IMR-90 (cell line): Measurements from ENCODE around the gene NOP16. TPM values are rescaled to one million over a fixed set of nuclear protein-coding genes. Genes with fewer than 3 reads are reported as not detected.

Source experiments
- ATAC-seq: fragments of 200-7000 bp; cut with Tn5 transposase; 2 replicates; pipeline ENCODE4 v1.9.1; 2020; ENCODE audit warnings: low read depth, mild to moderate bottlenecking, moderate library complexity
- BruUV-seq: library from RNA; stranded (reverse); fragments of 400-500 nt; replicated peaks from 2 replicates; lab custom pipeline; 2021; lab: Mats Ljungman, UMichigan
- CTCF ChIA-PET: fragments of 300-600 bp; formaldehyde crosslinking; extraction: SDS; loops from one replicate; lab custom pipeline; 2021; ENCODE audit warnings: antibody characterized with exemption; lab: Yijun Ruan, JAX
- POLR2A ChIA-PET: fragments of 300-600 bp; sonication (Branson Sonifier 250); formaldehyde crosslinking; loops from one replicate; lab custom pipeline; 2022; ENCODE audit warnings: antibody characterized with exemption; ENCODE audit not compliant: unreplicated experiment; lab: Charles Lee
- DNase-seq: peaks from one replicate; pipeline ENCODE4 v3.0.0; 2013
- H2AFZ ChIP-seq: replicated peaks from 2 replicates; pipeline ENCODE3; 2013; ENCODE audit warnings: low read length, mild to moderate bottlenecking; ENCODE audit not compliant: poor library complexity
- H2AK5ac ChIP-seq: 2 replicates; pipeline ENCODE4 v1.6.1; 2013; ENCODE audit warnings: low read depth, low read length, inconsistent platforms
- H2AK9ac ChIP-seq: replicated peaks from 2 replicates; pipeline ENCODE3; 2013; ENCODE audit warnings: mild to moderate bottlenecking, low read depth, low read length, moderate library complexity; ENCODE audit not compliant: poor library complexity
- H2BK120ac ChIP-seq: 2 replicates; pipeline ENCODE4 v1.6.1; 2013; ENCODE audit warnings: low read depth, low read length, inconsistent platforms
- H2BK15ac ChIP-seq: 3 replicates; pipeline ENCODE4 v1.6.1; 2013; ENCODE audit warnings: low read depth, low read length, inconsistent platforms
- H2BK20ac ChIP-seq: 2 replicates; pipeline ENCODE4 v1.6.1; 2013; ENCODE audit warnings: low read depth, mild to moderate bottlenecking, inconsistent platforms, low read length, moderate library complexity
- H2BK5ac ChIP-seq: 2 replicates; pipeline ENCODE4 v1.6.1; 2013; ENCODE audit warnings: mild to moderate bottlenecking, low read depth, low read length, inconsistent platforms; ENCODE audit not compliant: poor library complexity, severe bottlenecking
- H3K14ac ChIP-seq: replicated peaks from 2 replicates; pipeline ENCODE4 v1.6.1; 2013; ENCODE audit warnings: low read depth, low read length, inconsistent platforms
- H3K18ac ChIP-seq: 2 replicates; pipeline ENCODE4 v1.6.1; 2013; ENCODE audit warnings: low read depth, low read length, control low read depth
- H3K23ac ChIP-seq: 2 replicates; pipeline ENCODE4 v1.6.1; 2013; ENCODE audit warnings: low read depth, low read length, inconsistent platforms
- H3K27ac ChIP-seq: 2 replicates; pipeline ENCODE4 v1.5.1; 2013; ENCODE audit warnings: mild to moderate bottlenecking, control low read depth, low read length; ENCODE audit not compliant: insufficient read depth
- H3K27me3 ChIP-seq: 2 replicates; pipeline ENCODE4 v1.6.1; 2013; ENCODE audit warnings: low read length; ENCODE audit not compliant: control insufficient read depth, insufficient read depth
- H3K36me3 ChIP-seq: 2 replicates; pipeline ENCODE4 v1.6.1; 2013; ENCODE audit warnings: low read length, mixed read lengths; ENCODE audit not compliant: control insufficient read depth, insufficient read depth
- H3K4ac ChIP-seq: 2 replicates; pipeline ENCODE4 v1.6.1; 2013; ENCODE audit warnings: low read depth, low read length, inconsistent platforms
- H3K4me1 ChIP-seq: 2 replicates; pipeline ENCODE4 v1.6.1; 2013; ENCODE audit warnings: low read length, mixed read lengths; ENCODE audit not compliant: control insufficient read depth, insufficient read depth
- H3K4me2 ChIP-seq: 2 replicates; pipeline ENCODE4 v1.6.1; 2013; ENCODE audit warnings: low read depth, mild to moderate bottlenecking, control low read depth, low read length, moderate library complexity
- H3K4me3 ChIP-seq: 2 replicates; pipeline ENCODE4 v1.5.1; 2013; ENCODE audit warnings: low read depth, mild to moderate bottlenecking, control low read depth, low read length, moderate library complexity; ENCODE audit not compliant: insufficient read depth
- H3K56ac ChIP-seq: 2 replicates; pipeline ENCODE4 v1.6.1; 2013; ENCODE audit warnings: low read length, inconsistent platforms; ENCODE audit not compliant: insufficient read depth; ENCODE audit errors: extremely low read depth
- H3K79me1 ChIP-seq, 2 experiments: 2 replicates each; pipeline ENCODE4 v1.6.1; 2013; ENCODE audit warnings: low read length in 2 of 2, inconsistent platforms in 1 of 2, low read depth in 1 of 2
- H3K9ac ChIP-seq: 2 replicates; pipeline ENCODE4 v1.6.1; 2013; ENCODE audit warnings: low read depth, low read length, control low read depth
- H3K9me1 ChIP-seq: 2 replicates; pipeline ENCODE4 v1.6.1; 2013; ENCODE audit warnings: low read length, inconsistent platforms; ENCODE audit not compliant: insufficient read depth
- H3K9me3 ChIP-seq: 2 replicates; pipeline ENCODE4 v1.6.1; 2013; ENCODE audit warnings: low read length; ENCODE audit not compliant: control insufficient read depth, insufficient read depth
- H4K20me1 ChIP-seq: 2 replicates; pipeline ENCODE4 v1.6.1; 2013; ENCODE audit warnings: low read length, inconsistent platforms; ENCODE audit not compliant: insufficient read depth
- H4K5ac ChIP-seq: 2 replicates; pipeline ENCODE4 v1.6.1; 2013; ENCODE audit warnings: mild to moderate bottlenecking, low read depth, low read length, control low read depth
- H4K8ac ChIP-seq, 2 experiments: 2 replicates each; pipeline ENCODE4 v1.6.1; 2013; ENCODE audit warnings: low read depth in 2 of 2, low read length in 2 of 2, control low read depth in 1 of 2, inconsistent platforms in 1 of 2
- H4K91ac ChIP-seq: 2 replicates; pipeline ENCODE4 v1.6.1; 2013; ENCODE audit warnings: low read depth, low read length, inconsistent platforms; ENCODE audit not compliant: insufficient read depth
- FOS ChIP-seq: fragments of 150-350 bp; IDR thresholded peaks from 2 replicates; pipeline ENCODE4 v1.6.1; 2016; ENCODE audit warnings: low read depth, low read length
- RCOR1 ChIP-seq: IDR thresholded peaks from 2 replicates; pipeline ENCODE4 v1.6.1; 2012; ENCODE audit warnings: mild to moderate bottlenecking, low read length, improper control_type of control experiment; ENCODE audit not compliant: insufficient replicate concordance
- WGBS, 2 experiments: methylation state at CpG; one replicate each; pipeline versions ENCODE4 v1.1.5 to v1.1.7; 2013; ENCODE audit warnings: missing lambda C conversion rate in 2 of 2; ENCODE audit not compliant: insufficient read length in 1 of 2; ENCODE audit errors: extremely low coverage in 2 of 2; 5-methylcytosine and 5-hydroxymethylcytosine counted together
- dilution Hi-C: fragments of 300-500 bp; cut with HindIII; formaldehyde crosslinking; loops from one replicate; pipeline ENCODE4 v1.14.3; 2018; ENCODE audit warnings: low sequenced_read_pairs; ENCODE audit not compliant: unreplicated experiment
- in situ Hi-C: fragments of 300-500 bp; cut with MboI; formaldehyde crosslinking; loops from 3 replicates; pipeline ENCODE4 v1.14.3; 2019; ENCODE audit warnings: low sequenced_read_pairs, inconsistent platforms, mixed read lengths
- intact Hi-C: fragments of 100-400 bp; cut with micrococcal nuclease; formaldehyde crosslinking; loops from 2 replicates; pipeline ENCODE4 v1.10.0; 2022
- polyA plus RNA-seq, 3 experiments: library from polyadenylated mRNA; depleted of rRNA; stranded (reverse); fragments of >200 nt; gene quantifications; 2 replicates each; pipeline ENCODE4 v1.2.3, GENCODE V29; 2012; ENCODE audit warnings: low replicate concordance in 1 of 3
- total RNA-seq: library from RNA; depleted of rRNA; stranded (reverse); fragments of >200 nt; gene quantifications from 2 replicates; pipeline ENCODE4 v1.2.3, GENCODE V29; 2012

The NOP16 gene
- total and polyA plus RNA-seq, 2 of the 4 experiments (the other 2 are of a cell fraction), result 28.0 to 60.4 TPM

DNA sequence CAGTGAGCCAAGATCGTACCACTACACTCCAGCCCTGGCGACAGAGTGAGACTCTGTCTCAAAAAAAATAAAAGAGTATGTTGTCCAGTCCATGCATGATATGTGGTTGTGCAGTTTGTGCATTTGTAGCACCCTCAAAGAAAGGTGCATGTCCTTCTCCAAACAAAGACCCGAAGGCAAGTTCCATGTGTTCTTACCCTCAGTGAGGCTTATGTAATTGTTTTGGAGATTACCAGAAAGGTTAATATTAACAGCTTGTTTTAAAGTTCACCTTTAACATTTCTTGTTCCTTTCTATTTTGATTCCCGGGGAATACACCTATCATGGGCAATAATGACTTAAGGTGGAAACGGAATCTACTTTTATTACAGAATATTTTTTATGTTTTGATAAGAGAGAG lies 49.1 kb downstream of the NOP16 start:
- Histone ChIP-seq H3K4me3 (no peak overlapping the region), H4K91ac (no peak overlapping the region), H3K4me1 (no peaks in the 10 kb centered on the region), H2AK9ac (no peak overlapping the region), H3K23ac (no peak overlapping the region), H2BK5ac (no peak overlapping the region), H2BK20ac (no peak overlapping the region), H3K27ac (no peak overlapping the region), H2AK5ac (no peak overlapping the region), H4K8ac (no peak overlapping the region), H2BK15ac (no peak overlapping the region), H3K14ac (no peak overlapping the region), H4K20me1 (no peaks in the 10 kb centered on the region), H3K4me2 (no peak overlapping the region), H3K9me3 (no peaks in the 10 kb centered on the region), H3K9me1 (no peaks in the 10 kb centered on the region), H3K27me3 (no peaks in the 10 kb centered on the region), H3K36me3 (peaks cover 18% of the 10 kb centered on the region), H2AFZ (no peak overlapping the region), H3K18ac (no peak overlapping the region), H4K5ac (no peak overlapping the region), H2BK120ac (no peak overlapping the region), H3K79me1 (no peaks in the 10 kb centered on the region), H3K9ac (no peak overlapping the region), H3K4ac (no peak overlapping the region), H3K56ac (no peak overlapping the region)
- ATAC-seq (no peak), DNase-seq (no peak)
- in situ Hi-C loops, result loop anchor here (25.0 kb wide), 1 partner anchor 602 kb away; no protein-coding TSS in a partner anchor
- ChIA-PET POLR2A (no interaction called here), CTCF (no interaction called here)
- TF ChIP-seq FOS (no peak), RCOR1 (no peak)
- dilution Hi-C loops, result no loop called here
- intact Hi-C loops, result no loop called here
- no TSS peak for BruUV-seq
- no CpG with 5 or more reads among the region's 5 CpGs for WGBS, 2 experiments
